Measurements from ENCODE around the gene KIF9. TPM values are rescaled to one million over a fixed set of nuclear protein-coding genes. Genes with fewer than 3 reads are reported as not detected.
A peak's percentile ranks its signal among the peaks of the same experiment; 100 is the strongest.

The KIF9 gene
- total RNA-seq, 1 experiment from 2014 or later, result 5.8 TPM

GRCh38 chr3:47301456-47301855 is 18.9 kb upstream of the KIF9 start:
- no peak overlapping the region for H3K4me3 Mint-ChIP-seq
- CTCF ChIA-PET, result interaction anchor here (0.9 kb wide), 1 partner anchor 22 kb away, joined by 3 read pairs; no protein-coding TSS in a partner anchor
- no peak for ATAC-seq
- DNase-seq (ENCODE audit: low spot score), result no peak
- peaks cover under 1% of the 10 kb centered on the region for H3K9me3 Mint-ChIP-seq
- peaks cover 16% of the 10 kb centered on the region for H3K36me3 Mint-ChIP-seq
- POLR2A ChIA-PET, result no interaction called here
- H3K4me1 Mint-ChIP-seq, result peaks cover 6% of the 10 kb centered on the region
- H3K27me3 Mint-ChIP-seq (ENCODE audit: low read depth), result no peaks in the 10 kb centered on the region
- peak overlapping the region; percentile 61; the same call in 1 of the 2 replicates for H3K27ac Mint-ChIP-seq
- TF ChIP-seq NR1H2 (CRISPR knock-in tag; IDR thresholded peaks at IDR 0.05) (no peak), NFYB (CRISPR knock-in tag; conservative IDR thresholded peaks at IDR 0.05; ENCODE audit: low read depth) (no peak), FOXP4 (CRISPR knock-in tag; IDR thresholded peaks at IDR 0.05) (no peak), ESRRA (CRISPR knock-in tag; IDR thresholded peaks at IDR 0.05; ENCODE audit: borderline replicate concordance) (no peak), ERG (CRISPR knock-in tag; IDR thresholded peaks at IDR 0.05) (no peak), FOXP1 (CRISPR knock-in tag; IDR thresholded peaks at IDR 0.05; ENCODE audit: borderline replicate concordance) (no peak), AR (CRISPR knock-in tag; IDR thresholded peaks at IDR 0.05) (no peak), ELF4 (CRISPR knock-in tag; IDR thresholded peaks at IDR 0.05; ENCODE audit: low read depth) (no peak), RELA (CRISPR knock-in tag; IDR thresholded peaks at IDR 0.05; ENCODE audit: borderline replicate concordance) (no peak), TCF7 (CRISPR knock-in tag; IDR thresholded peaks at IDR 0.05; ENCODE audit: low read depth) (no peak)

GRCh38 chr3:47299381-47300318 is 17.1 kb upstream of the KIF9 start:
- ATAC-seq (no peak), DNase-seq (ENCODE audit: low spot score) (no peak)
- H3K9me3 Mint-ChIP-seq, result no peaks in the 10 kb centered on the region
- H3K36me3 Mint-ChIP-seq, result peaks cover 12% of the 10 kb centered on the region
- POLR2A ChIA-PET, result no interaction called here
- H3K27me3 Mint-ChIP-seq (ENCODE audit: low read depth), result no peaks in the 10 kb centered on the region
- CTCF ChIA-PET, result interaction anchor here (1.6 kb wide), 1 partner anchor 24 kb away, joined by 4 read pairs; no protein-coding TSS in a partner anchor
- no peak overlapping the region for H3K4me3 Mint-ChIP-seq
- 0 out of 2 replicates have a peak overlapping the region, but pooled peaks have one; percentile 4 for H3K27ac Mint-ChIP-seq
- H3K4me1 Mint-ChIP-seq, result peaks cover 13% of the 10 kb centered on the region
- TF ChIP-seq ZMAT4 (CRISPR knock-in tag; IDR thresholded peaks at IDR 0.05) (no peak), ATF6 (CRISPR knock-in tag; IDR thresholded peaks at IDR 0.05) (no peak), MXD4 (CRISPR knock-in tag; IDR thresholded peaks at IDR 0.05; ENCODE audit: borderline replicate concordance) (no peak), EMX1 (CRISPR knock-in tag; IDR thresholded peaks at IDR 0.05) (no peak), ZNF232 (CRISPR knock-in tag; IDR thresholded peaks at IDR 0.05) (no peak), ZNF219 (CRISPR knock-in tag; IDR thresholded peaks at IDR 0.05; ENCODE audit: borderline replicate concordance) (no peak), STAT6 (CRISPR knock-in tag; conservative IDR thresholded peaks at IDR 0.05; ENCODE audit: low read depth) (no peak), JUN (CRISPR knock-in tag; IDR thresholded peaks at IDR 0.05) (no peak), SMAD4 (CRISPR knock-in tag; IDR thresholded peaks at IDR 0.05) (no peak), SMAD3 (CRISPR knock-in tag; IDR thresholded peaks at IDR 0.05; ENCODE audit: borderline replicate concordance) (no peak), RORB (CRISPR knock-in tag; IDR thresholded peaks at IDR 0.05) (no peak), ZNF263 (CRISPR knock-in tag; IDR thresholded peaks at IDR 0.05; ENCODE audit: low read depth) (no peak), ZNF423 (CRISPR knock-in tag; IDR thresholded peaks at IDR 0.05) (no peak)
